ENCODE data around the gene NOM1. TPM values are rescaled to one million over a fixed set of nuclear protein-coding genes. Genes with fewer than 3 reads are reported as not detected.

The NOM1 gene
- polyA plus RNA-seq, 1 of the 3 experiments (the other 2 are of a cell fraction): 18.1 TPM

DNA sequence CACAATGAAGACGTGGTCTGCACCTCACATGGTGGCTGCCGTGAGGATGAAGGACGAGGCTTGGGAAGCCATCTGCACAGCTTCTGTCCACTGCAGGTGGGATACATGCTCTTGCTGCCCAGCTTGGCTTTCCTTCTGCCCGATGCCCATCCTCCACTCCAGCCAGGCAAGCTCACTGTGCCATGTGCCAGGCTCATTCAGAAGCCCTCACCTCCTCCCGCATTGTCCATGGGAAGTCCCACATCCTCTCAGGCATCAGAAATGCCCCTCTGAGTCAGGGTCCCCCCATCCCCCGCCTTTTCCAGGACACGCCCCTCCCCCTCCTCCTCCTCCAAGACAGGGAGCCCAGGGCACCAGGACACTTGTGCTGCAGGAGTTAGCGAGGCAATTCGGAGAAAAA, 4.6 kb upstream of the NOM1 start:
- WGBS (ENCODE audit: low lambda C conversion rate): 52% methylated on average over 9 of the region's 9 CpGs
- Histone ChIP-seq H3K27ac (ENCODE audit: low read depth in 2 of 2, low read length in 1 of 2) (no peak overlapping the region), H3F3A (replicated peaks; ENCODE audit: insufficient read depth) (no peaks in the 10 kb centered on the region), H3K9me2 (no peaks in the 10 kb centered on the region), H3K36me3 (replicated peaks in 1 of 2; ENCODE audit: control insufficient read depth in 1 of 2, insufficient read depth in 2 of 2, low read length in 1 of 2) (no peaks in the 10 kb centered on the region), H3K4me2 (no peak overlapping the region), H2AFZ (ENCODE audit: low read depth) (no peak overlapping the region), H3K79me2 (ENCODE audit: insufficient read depth) (peaks cover 3% of the 10 kb centered on the region), H3K9me3 (no peaks in the 10 kb centered on the region), H3K27me3 (ENCODE audit: insufficient read depth) (0 out of 2 replicates have a peak, but pooled peaks cover 7% of the 10 kb centered on the region), H4K20me1 (ENCODE audit: insufficient read depth) (no peaks in the 10 kb centered on the region), H3K4me3 (ENCODE audit: low read depth in 2 of 2, low read length in 1 of 2) (no peak overlapping the region), H3K4me1 (ENCODE audit: control insufficient read depth in 1 of 2, insufficient read depth in 2 of 2, low read depth in 1 of 2, low read length in 1 of 2) (peaks cover 0 to 4% of the 10 kb centered on the region in 2 experiments; a peak in 1 of 4 replicates), H3K9ac (no peak overlapping the region)
- TF ChIP-seq ELF1 (IDR thresholded peaks at IDR 0.05): no peak
- TF ChIP-seq, protein P1, sequence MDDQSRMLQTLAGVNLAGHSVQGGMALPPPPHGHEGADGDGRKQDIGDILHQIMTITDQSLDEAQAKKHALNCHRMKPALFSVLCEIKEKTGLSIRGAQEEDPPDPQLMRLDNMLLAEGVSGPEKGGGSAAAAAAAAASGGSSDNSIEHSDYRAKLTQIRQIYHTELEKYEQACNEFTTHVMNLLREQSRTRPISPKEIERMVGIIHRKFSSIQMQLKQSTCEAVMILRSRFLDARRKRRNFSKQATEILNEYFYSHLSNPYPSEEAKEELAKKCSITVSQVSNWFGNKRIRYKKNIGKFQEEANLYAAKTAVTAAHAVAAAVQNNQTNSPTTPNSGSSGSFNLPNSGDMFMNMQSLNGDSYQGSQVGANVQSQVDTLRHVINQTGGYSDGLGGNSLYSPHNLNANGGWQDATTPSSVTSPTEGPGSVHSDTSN (IDR thresholded peaks at IDR 0.05): no peak
- TF ChIP-seq POLR2AphosphoS5 (IDR thresholded peaks at IDR 0.05; ENCODE audit: low read depth, low read length): no peak
- TF ChIP-seq, protein P2, sequence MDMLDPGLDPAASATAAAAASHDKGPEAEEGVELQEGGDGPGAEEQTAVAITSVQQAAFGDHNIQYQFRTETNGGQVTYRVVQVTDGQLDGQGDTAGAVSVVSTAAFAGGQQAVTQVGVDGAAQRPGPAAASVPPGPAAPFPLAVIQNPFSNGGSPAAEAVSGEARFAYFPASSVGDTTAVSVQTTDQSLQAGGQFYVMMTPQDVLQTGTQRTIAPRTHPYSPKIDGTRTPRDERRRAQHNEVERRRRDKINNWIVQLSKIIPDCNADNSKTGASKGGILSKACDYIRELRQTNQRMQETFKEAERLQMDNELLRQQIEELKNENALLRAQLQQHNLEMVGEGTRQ (IDR thresholded peaks at IDR 0.05; ENCODE audit: borderline replicate concordance, low read depth, low read length): no peak
- TF ChIP-seq MXI1 (IDR thresholded peaks at IDR 0.05; ENCODE audit: low read depth, low read length): no peak
- TF ChIP-seq, protein P3, sequence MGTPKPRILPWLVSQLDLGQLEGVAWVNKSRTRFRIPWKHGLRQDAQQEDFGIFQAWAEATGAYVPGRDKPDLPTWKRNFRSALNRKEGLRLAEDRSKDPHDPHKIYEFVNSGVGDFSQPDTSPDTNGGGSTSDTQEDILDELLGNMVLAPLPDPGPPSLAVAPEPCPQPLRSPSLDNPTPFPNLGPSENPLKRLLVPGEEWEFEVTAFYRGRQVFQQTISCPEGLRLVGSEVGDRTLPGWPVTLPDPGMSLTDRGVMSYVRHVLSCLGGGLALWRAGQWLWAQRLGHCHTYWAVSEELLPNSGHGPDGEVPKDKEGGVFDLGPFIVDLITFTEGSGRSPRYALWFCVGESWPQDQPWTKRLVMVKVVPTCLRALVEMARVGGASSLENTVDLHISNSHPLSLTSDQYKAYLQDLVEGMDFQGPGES (IDR thresholded peaks at IDR 0.05; ENCODE audit: low read depth, low read length): no peak
- no peak for TF ChIP-seq TEAD4 (IDR thresholded peaks at IDR 0.05; ENCODE audit: borderline replicate concordance, insufficient read depth)
- TF ChIP-seq, protein P4, sequence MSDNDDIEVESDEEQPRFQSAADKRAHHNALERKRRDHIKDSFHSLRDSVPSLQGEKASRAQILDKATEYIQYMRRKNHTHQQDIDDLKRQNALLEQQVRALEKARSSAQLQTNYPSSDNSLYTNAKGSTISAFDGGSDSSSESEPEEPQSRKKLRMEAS (IDR thresholded peaks at IDR 0.05; ENCODE audit: low read depth): no peak
- no peak for TF ChIP-seq FOSL2 (IDR thresholded peaks at IDR 0.05; ENCODE audit: borderline replicate concordance, low read depth)
- no peak for TF ChIP-seq EZH2phosphoT487 (IDR thresholded peaks at IDR 0.05; ENCODE audit: borderline replicate concordance, low read depth)
- no peak for TF ChIP-seq RCOR1 (IDR thresholded peaks at IDR 0.05; ENCODE audit: low read length)
- TF ChIP-seq NRF1 (IDR thresholded peaks at IDR 0.05; ENCODE audit: low read depth, low read length): no peak
- no peak for TF ChIP-seq TCF12 (IDR thresholded peaks at IDR 0.05)
- no peak for TF ChIP-seq FOXJ3 (CRISPR knock-in tag; IDR thresholded peaks at IDR 0.05)
- TF ChIP-seq RAD21 (IDR thresholded peaks at IDR 0.05; ENCODE audit: low read length): no peak
- DNase-seq: no peak
- CTCF ChIA-PET: interaction anchor here (1.2 to 2.1 kb wide), 2 partner anchors 40 to 329 kb away, joined by 3 to 6 read pairs; no protein-coding TSS in a partner anchor
- POLR2A ChIA-PET: no interaction called here
